Measurements from ENCODE around the gene WNT6.
"Not testable (repeated sequence)": the region's sequence is repeated elsewhere in the genome, so short reads cannot be mapped to it uniquely, and the experiment has no call there.

Gene WNT6

DNA sequence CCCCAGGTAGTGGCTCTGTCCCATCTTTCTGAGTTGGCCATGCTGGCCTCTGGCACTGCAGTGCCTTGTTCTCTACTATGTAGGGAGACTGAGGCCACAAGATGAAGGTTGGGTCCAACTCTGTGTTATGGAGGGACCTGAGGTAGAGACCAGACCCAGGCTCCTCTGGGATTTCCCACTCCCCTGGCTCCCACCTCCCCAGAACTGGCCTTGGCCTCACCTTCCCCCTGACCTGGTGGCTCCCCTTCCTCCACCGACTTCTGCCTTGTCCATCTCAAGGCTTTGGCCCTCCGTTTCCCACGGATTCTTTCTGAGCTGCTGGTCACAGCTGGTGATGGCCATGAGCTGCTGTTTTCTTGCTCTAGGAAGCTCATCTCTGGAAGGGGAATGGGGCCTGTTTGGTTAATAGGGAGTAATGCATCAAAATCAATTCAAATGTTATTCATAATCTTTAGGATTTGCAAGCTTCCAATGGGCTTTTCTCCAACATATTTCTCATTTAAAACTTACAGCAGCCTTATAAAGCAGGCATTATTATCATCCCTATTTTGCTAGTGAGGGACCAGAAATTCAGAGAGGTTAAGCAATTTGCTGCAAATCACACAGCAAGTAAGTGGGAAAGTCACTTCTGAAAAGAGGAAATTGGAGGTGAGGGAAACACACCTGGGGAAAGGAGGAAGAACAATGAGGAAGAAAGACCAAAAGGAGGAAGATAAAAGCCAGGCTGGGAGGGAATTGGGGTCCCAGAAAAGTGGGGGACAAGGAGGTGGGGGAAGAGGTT, 28.9 kb upstream of the WNT6 start:
- no peak for DNase-seq

- no peak for DNase-seq
These were observed 28.1 kb upstream of the WNT6 start, which contains the start of gene PRKAG3 for GRCh38 chr2:218831378-218831990. PRKAG3 (minus strand) TSS chr2:218831803.

DNA sequence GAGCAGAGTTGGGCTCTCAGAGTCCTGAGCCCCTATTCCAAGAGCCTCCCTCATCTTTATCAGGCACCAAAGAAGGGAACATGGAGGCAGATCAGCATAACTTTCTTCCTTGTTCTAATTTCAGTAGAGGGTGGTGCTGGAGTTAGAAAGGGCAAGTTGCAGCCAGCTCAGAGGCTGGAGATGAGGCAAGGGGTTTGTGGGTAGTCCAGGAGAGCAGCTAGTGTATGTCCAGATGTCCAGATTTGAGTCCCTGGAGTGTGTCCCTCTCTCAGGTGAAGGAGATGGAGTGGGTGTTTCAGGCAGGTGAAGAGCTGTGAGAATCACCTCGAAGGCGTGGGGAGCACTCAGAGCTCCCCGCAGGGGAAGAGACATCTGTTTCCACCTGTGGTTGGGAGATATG, 27.5 kb upstream of the WNT6 start:
- DNase-seq, result no peak

DNA sequence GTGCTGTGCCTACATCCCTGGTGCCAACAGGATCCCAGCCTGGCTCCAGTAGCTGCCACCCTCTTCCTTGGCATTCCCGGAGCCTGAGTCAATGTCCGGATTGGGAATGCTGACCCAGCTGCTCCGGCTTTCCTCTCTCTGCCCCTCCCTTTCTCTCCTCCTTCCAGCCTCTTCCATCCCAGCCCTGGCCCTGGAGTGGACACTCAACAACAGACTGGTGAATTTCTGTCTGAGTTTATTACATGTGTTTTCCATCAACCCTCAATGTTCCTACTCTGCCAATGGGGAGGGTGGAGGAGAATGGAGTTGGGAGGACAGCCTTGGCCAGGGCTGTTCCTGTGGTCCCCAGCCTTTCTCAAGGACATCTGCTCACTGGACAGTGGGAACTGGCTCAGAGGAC, 27.1 kb upstream of the WNT6 start:
- DNase-seq, result no peak

GRCh38 chr2:218833023-218833609, 26.5 kb upstream of the WNT6 start:
- no peak for DNase-seq

GRCh38 chr2:218834685-218835084, 24.9 kb upstream of the WNT6 start:
- DNase-seq, result no peak

- no peak for DNase-seq
These were observed 22.1 kb upstream of the WNT6 start for GRCh38 chr2:218837495-218837894.

DNA sequence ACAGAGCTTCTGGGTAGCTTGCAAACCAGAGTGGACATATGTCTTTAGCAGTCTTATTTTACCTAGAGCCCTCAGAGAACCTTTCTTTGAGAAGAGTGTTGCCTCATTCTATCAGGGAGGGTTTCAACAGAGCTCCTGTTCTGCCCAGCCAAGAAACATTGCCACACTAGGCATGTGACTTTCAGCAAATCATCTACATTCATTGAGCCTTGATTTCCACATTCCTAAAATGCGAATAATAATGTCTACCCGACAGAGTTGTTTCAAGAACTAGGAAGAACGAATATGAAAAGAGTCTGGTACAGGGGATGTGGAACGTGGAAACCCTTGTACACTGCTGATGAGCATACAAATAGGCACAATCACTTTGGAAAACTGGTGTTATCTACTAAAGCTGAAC, 20.2 kb upstream of the WNT6 start:
- DNase-seq, result no peak

GRCh38 chr2:218839888-218840287, 19.7 kb upstream of the WNT6 start:
- DNase-seq, result no peak

GRCh38 chr2:218844334-218844733, 15.3 kb upstream of the WNT6 start:
- DNase-seq, result not testable (repeated sequence)

DNA sequence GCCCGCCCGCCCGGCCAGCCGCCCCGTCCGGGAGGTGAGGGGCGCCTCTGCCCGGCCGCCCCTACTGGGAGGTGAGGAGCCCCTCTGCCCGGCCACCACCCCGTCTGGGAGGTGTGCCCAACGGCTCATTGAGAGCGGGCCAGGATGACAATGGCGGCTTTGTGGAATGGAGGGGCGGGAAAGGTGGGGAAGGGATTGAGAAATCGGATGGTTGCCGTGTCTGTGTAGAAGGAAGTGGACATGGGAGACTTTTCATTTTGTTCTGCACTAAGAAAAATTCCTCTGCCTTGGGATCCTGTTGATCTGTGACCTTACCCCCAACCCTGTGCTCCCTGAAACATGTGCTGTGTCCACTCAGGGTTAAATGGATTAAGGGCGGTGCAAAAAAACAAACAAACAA, 12.6 kb upstream of the WNT6 start:
- DNase-seq, result not testable (repeated sequence)

DNA sequence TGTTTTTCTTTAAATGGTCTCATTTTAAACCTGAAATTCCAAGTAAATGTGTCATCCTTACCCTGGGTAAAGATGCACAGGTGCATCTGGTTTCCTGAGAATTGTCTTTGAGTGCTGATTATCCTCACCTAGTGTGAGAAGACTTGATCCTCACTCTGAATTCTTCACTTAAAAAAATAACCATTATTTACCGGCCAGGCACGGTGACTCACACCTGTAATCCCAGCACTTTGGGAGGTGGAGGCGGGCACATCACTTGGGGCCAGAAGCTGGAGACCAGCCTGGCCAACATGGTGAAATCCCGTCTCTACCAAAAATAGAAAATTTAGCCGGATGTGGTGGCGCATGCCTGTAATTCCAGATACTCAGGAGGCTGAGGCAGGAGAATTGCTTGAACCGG, 9.9 kb upstream of the WNT6 start:
- DNase-seq, result no peak

- no peak for DNase-seq
These were observed 8.8 kb upstream of the WNT6 start for GRCh38 chr2:218850796-218851195.

DNA sequence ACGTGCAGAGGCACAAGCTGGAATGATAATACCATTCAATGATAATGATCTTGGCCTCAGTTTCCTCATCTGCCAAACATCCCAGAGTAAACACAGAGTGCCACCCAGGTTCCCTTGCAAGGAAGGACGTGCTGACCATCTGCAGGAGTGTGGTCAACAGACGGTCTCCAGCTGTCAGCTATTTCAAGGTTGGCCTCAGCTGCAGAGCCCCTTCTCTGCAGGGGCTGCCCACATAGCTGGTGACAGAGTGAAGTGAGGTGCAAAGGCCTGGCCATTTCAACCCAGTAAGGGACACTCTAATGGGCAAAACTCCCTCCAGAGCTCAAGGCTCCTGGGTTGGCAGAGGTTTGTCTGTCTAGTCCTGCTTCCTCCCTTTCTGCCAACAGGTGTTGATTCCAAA, 8.3 kb upstream of the WNT6 start:
- DNase-seq, result no peak

DNA sequence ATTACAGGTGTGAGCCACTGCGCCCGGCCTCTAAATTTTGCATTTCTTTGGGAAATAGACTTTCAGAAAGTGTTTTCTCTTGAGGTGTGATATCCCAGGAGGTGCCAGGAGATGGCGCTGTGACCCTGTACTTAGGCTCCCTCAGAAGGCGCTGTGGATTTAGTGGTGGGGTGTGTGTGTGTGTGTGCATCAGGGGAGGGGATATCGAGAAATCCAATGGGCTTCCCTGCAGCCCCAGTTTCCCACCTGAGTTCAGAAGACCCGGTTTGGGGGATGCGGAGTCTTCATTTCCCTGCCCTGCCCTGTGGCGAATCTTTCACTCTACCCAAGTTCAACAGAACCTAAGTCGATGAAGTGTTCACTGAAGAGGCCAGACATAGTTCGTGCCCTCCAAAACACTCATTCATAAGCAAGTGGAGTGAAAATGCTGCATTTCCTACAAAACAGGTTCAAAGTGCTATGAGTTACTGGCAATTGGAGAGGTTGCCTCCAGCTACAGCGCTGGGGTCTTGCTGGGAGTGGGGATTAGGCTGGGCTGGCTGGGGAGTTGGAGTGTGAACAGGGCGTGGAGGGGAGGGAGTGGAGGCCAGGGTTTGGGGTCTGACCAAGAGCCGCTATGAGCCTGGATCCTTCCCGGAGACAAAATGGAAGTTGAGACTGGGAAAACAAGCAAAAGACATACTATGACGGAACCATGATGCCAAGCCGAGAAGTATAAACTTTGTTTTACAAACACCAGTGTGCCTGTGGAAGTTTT, 6.5 kb upstream of the WNT6 start:
- DNase-seq, result no peak

DNA sequence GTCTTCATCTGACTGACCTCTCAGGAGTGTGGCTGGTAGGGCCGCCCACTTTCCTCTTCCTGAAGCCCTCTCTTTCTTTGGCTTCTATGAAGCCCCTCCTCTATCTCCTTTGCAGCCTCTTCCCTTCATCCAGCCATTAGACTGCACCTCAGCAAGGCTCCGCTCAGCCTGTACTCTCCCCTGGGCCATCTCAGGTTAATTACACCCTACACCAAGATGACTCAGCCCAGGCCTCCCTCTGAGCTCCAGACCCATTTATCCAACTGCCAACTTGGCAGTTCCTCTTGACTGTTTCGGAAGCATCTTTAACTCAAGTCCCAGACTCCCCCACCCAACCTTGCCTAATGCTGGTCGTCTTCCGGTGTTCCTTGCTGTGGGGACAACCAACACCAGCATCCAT, 5.8 kb upstream of the WNT6 start:
- no peak for DNase-seq

DNA sequence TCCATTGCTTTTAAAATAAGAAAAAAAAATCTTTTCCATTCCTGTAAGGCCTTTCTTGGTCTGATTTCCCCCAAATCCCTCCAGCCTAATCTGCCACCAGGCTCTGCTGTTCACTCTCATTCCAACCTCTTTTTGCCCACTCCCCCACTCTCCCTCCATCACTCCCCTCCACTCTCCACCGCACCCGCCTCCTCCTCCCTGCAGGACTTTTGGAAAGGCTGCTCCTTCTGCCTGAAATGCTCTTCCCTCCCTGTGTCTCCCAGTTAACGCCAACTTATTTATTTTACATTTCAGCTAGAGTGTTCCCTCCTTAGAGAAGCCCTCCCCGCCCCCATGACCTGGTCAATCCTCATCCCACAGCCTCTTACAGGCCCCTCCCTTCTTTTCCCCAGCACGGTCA, 4.7 kb upstream of the WNT6 start:
- DNase-seq, result no peak

- DNase-seq, result no peak
These were observed 4.1 kb upstream of the WNT6 start for GRCh38 chr2:218855305-218856166.

DNA sequence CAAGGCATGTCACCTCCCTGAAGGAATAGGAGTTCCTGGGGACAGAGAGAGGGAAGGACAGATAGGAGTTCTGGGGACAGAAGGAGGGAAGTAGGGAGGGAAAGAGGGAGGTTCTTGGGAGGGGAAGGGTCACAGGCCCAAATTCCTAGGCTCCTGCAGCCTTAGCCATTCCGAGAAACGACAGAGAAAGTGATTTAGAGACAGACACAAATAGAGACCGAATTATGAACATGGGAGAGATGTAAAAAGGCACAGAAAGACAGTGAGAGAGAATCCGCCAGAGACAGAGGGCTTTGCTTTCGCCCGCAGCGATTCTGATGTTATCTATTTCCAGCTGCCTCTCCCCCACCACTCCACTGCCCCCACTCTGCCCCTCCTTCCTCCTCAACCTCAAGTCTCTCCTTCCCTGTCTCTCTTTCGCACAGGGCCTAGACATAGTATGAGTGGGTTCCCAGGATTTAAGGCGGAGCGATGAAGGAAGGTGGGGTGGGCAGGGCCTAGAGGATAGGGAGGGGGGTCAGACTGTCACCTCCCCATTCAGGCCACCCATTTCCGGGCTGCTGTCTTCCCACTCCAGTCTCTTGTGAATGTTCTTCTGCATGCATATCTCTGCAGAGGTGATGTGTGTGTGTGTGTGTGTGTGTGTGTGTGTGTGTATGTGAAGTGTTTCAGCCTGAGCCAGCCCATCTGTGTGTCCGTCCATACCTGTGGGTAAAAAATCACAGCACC, 3.3 kb upstream of the WNT6 start:
- no peak for DNase-seq

DNA sequence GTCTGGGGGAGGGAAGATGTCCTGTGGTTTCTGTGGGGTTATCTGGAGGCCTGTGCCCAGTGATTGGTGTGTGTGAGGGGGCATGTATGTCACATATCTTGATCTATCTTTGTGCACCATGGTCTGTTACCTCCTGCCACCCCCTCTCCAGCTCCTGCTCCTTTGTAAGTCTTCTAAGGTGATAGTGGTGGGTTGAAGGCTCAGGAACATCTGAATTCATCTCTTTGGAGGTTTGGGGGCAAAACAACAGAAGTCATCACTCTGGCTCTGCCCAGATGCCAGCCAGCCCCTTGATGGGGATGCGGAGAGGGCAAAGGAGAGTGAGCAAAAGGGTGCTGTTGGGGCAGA, 2.7 kb upstream of the WNT6 start:
- DNase-seq, result no peak

DNA sequence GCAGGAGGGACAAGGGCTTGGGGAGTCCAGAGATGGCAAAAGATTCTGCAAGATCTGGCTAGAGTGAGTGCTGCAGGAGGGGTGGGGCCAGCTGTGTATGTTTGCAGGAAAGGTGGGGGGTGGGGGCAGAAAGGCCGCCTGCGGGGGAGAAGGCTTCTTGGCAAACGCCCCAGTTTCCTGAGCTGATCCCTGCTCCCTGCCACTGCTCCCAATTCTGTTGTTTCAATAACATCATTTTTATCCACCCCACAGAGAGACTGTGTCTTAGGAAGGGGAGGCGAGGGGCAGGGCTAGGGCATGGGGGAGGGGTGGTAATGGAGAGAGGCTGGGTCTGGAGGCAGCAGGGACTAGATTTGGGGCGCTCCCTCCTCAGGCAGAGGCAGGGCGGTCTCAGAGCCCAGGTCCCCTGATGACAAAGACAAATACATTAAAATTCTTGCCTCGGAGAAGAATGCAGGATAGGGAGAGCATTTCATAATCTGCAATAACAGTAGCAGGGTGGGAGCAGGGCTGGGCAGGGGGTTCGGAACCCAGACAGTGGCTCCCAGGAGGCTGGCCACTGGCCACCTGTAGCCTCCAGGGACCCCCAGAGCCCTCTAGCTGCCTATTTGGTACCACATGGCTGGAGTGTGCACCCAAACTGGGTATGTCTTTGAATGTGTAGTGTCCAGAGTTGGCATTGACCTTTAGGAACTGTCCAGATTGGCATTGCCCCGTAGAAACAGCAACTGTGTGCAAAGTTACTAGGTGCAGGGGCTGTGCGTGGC, 2.1 kb upstream of the WNT6 start:
- DNase-seq, result no peak

All from cortex of kidney (tissue), 1 donor.